Breast epithelium (tissue), 4 donors: ENCODE results near the gene PDHX. TPM values are rescaled to one million over a fixed set of nuclear protein-coding genes. Genes with fewer than 3 reads are reported as not detected.
A peak's percentile ranks its signal among the peaks of the same experiment; 100 is the strongest.

Experiments
- DNase-seq, 2 donors: peaks; one replicate each; pipeline ENCODE4 v3.0.0-alpha.2; 2019; ENCODE audit warnings: low spot score in 2 of 2
- H3K27ac ChIP-seq, 2 donors: fragments of 200-600 bp; sonication (generic) in 1 of 2; one replicate each; pipeline ENCODE4 v1.5.1; 2016 to 2019; ENCODE audit warnings: mild to moderate bottlenecking in 1 of 2
- H3K27me3 ChIP-seq, 2 donors: fragments of 200-600 bp; sonication (generic) in 1 of 2; one replicate each; pipeline versions ENCODE4 v1.5.1 to v1.6.0; 2017 to 2019; ENCODE audit warnings: control low read depth in 1 of 2, mild to moderate bottlenecking in 1 of 2
- H3K36me3 ChIP-seq: fragments of 200-600 bp; one replicate; pipeline ENCODE4 v1.5.1; 2019
- H3K4me1 ChIP-seq, 2 donors: fragments of 200-600 bp; sonication (generic); one replicate each; pipeline ENCODE4 v1.5.1; 2016 to 2019; ENCODE audit warnings: control low read depth in 1 of 2
- H3K4me3 ChIP-seq, 3 donors: fragments of 200-600 bp; sonication (generic); 1 replicate in 2 of 3; 2 replicates in 1 of 3; pipeline ENCODE4 v1.5.1; 2016 to 2019; ENCODE audit warnings: mild to moderate bottlenecking in 3 of 3, moderate library complexity in 2 of 3
- H3K9me3 ChIP-seq, 2 donors: fragments of 200-600 bp; sonication (generic) in 1 of 2; one replicate each; pipeline ENCODE4 v1.5.1; 2016 to 2019; ENCODE audit warnings: control low read depth in 1 of 2
- POLR2A ChIP-seq: fragments of 450-650 bp; IDR thresholded peaks from one replicate; pipeline ENCODE4 v1.6.1; 2016; ENCODE audit warnings: antibody characterized with exemption, mild to moderate bottlenecking, moderate library complexity
- POLR2AphosphoS5 ChIP-seq, 3 donors: sonication (generic); formaldehyde crosslinking; IDR thresholded peaks; one replicate each; pipeline ENCODE4 v1.6.1; 2017; ENCODE audit warnings: antibody characterized with exemption in 3 of 3
- intact Hi-C: fragments of 100-400 bp; cut with DNase I; formaldehyde crosslinking; loops from one replicate; pipeline ENCODE4 v1.15.1; 2023; ENCODE audit warnings: low total_unique reads
- total RNA-seq, 3 donors: library from RNA; depleted of rRNA; stranded (reverse); fragments of >200 nt; gene quantifications; one replicate each; pipeline ENCODE4 v1.1.0, GENCODE V29; 2016
- TF ChIP-seq, protein P1 (sequence below), 3 donors: fragments of 450-650 bp; IDR thresholded peaks; one replicate each; pipeline ENCODE4 v1.5.1; 2016 to 2017; ENCODE audit warnings: antibody characterized with exemption in 3 of 3, mild to moderate bottlenecking in 3 of 3, moderate library complexity in 3 of 3

Gene PDHX
- total RNA-seq, 3 donors from 2014 or later, result 32.1 to 42.7 (median 41.6) TPM

- Histone ChIP-seq H3K27ac (no peak overlapping the region), H3K36me3 (no peaks in the 10 kb centered on the region), H3K27me3 (no peaks in the 10 kb centered on the region), H3K4me1 (no peaks in the 10 kb centered on the region), H3K9me3 (no peaks in the 10 kb centered on the region), H3K4me3 (no peak overlapping the region)
- intact Hi-C loops, result no loop called here
- TF ChIP-seq POLR2AphosphoS5 (IDR thresholded peaks at IDR 0.05), result no peak
- TF ChIP-seq POLR2A, result no peak
- TF ChIP-seq, protein P1, sequence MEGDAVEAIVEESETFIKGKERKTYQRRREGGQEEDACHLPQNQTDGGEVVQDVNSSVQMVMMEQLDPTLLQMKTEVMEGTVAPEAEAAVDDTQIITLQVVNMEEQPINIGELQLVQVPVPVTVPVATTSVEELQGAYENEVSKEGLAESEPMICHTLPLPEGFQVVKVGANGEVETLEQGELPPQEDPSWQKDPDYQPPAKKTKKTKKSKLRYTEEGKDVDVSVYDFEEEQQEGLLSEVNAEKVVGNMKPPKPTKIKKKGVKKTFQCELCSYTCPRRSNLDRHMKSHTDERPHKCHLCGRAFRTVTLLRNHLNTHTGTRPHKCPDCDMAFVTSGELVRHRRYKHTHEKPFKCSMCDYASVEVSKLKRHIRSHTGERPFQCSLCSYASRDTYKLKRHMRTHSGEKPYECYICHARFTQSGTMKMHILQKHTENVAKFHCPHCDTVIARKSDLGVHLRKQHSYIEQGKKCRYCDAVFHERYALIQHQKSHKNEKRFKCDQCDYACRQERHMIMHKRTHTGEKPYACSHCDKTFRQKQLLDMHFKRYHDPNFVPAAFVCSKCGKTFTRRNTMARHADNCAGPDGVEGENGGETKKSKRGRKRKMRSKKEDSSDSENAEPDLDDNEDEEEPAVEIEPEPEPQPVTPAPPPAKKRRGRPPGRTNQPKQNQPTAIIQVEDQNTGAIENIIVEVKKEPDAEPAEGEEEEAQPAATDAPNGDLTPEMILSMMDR (IDR thresholded peaks at IDR 0.05), result no peak
- no peak for DNase-seq
These were observed 41.2 kb downstream of the PDHX start for GRCh38 chr11:34957606-34958005.

GRCh38 chr11:34959770-34960169 is 43.4 kb downstream of the PDHX start:
- H3K9me3 ChIP-seq, result no peaks in the 10 kb centered on the region
- H3K27me3 ChIP-seq, result no peaks in the 10 kb centered on the region
- H3K27ac ChIP-seq, result peak overlapping the region in 1 of 2 donors; percentile 2
- TF ChIP-seq, protein P1 (IDR thresholded peaks at IDR 0.05), result no peak
- TF ChIP-seq POLR2AphosphoS5 (IDR thresholded peaks at IDR 0.05) (no peak), POLR2A (no peak)
- H3K4me1 ChIP-seq, result no peaks in the 10 kb centered on the region
- intact Hi-C loops, result loop anchor here (10.0 kb wide), 1 partner anchor 495 kb away; no protein-coding TSS in a partner anchor
- DNase-seq, result no peak
- H3K4me3 ChIP-seq, result no peak overlapping the region
- H3K36me3 ChIP-seq, result no peaks in the 10 kb centered on the region

DNA sequence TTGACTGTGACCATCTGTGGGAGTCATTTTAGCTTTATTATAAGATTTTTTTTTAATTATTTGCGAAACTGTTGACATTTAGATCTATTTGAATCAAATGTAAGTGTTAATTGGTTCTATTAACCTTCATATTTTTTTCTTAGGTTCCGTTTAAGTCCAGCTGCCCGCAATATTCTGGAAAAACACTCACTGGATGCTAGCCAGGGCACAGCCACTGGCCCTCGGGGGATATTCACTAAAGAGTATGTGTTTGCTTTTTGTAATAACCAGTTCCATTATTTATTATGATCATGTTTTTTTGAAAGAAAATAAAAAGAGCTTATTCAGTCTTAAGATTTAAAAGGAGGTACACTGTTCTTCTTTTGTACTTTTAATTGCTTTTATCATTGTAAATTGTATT is 43.9 kb downstream of the PDHX start:
- no peaks in the 10 kb centered on the region for H3K27me3 ChIP-seq
- no peak overlapping the region for H3K4me3 ChIP-seq
- H3K9me3 ChIP-seq, result no peaks in the 10 kb centered on the region
- DNase-seq, result peak; percentile 58 to 63
- TF ChIP-seq POLR2A (no peak), POLR2AphosphoS5 (IDR thresholded peaks at IDR 0.05) (no peak)
- TF ChIP-seq, protein P1 (IDR thresholded peaks at IDR 0.05), result no peak
- H3K27ac ChIP-seq, result peak overlapping the region in 1 of 2 donors; percentile 2
- H3K36me3 ChIP-seq, result no peaks in the 10 kb centered on the region
- no peaks in the 10 kb centered on the region for H3K4me1 ChIP-seq
- intact Hi-C loops, result loop anchor here (10.0 kb wide), 1 partner anchor 495 kb away; no protein-coding TSS in a partner anchor

- Histone ChIP-seq H3K27ac (no peak overlapping the region), H3K27me3 (no peaks in the 10 kb centered on the region), H3K36me3 (no peaks in the 10 kb centered on the region), H3K4me3 (no peak overlapping the region), H3K4me1 (no peaks in the 10 kb centered on the region), H3K9me3 (no peaks in the 10 kb centered on the region)
- DNase-seq, result no peak
- TF ChIP-seq POLR2A (no peak), POLR2AphosphoS5 (IDR thresholded peaks at IDR 0.05) (no peak)
- TF ChIP-seq, protein P1 (IDR thresholded peaks at IDR 0.05), result no peak
- intact Hi-C loops, result loop anchor here (10.0 kb wide), 1 partner anchor 497 kb away; no protein-coding TSS in a partner anchor
These were observed 45.6 kb downstream of the PDHX start for GRCh38 chr11:34962034-34962433.

DNA sequence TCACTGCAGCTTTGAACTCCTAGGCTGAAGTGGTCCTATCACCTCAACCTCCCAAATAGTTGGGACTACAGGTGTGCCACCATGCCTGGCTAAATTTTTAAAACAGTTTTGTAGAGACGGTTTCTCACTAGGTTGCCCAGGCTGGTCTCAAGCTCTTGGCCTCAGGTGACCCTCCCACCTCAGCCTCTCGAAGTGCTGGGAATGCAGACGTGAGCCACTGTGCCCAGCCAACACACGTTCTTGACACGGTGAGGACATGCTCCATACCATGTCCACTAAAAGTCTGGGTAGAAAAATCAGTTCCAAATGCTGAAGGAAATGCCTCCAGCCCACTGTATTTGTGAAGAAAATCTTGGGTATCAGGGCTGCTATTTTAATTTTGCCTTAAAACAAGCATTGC is 46.9 kb downstream of the PDHX start:
- H3K27ac ChIP-seq, result no peak overlapping the region
- H3K27me3 ChIP-seq, result no peaks in the 10 kb centered on the region
- no peak overlapping the region for H3K4me3 ChIP-seq
- no peaks in the 10 kb centered on the region for H3K4me1 ChIP-seq
- no peak for DNase-seq
- TF ChIP-seq, protein P1 (IDR thresholded peaks at IDR 0.05), result no peak
- no peak for TF ChIP-seq POLR2A
- no peak for TF ChIP-seq POLR2AphosphoS5 (IDR thresholded peaks at IDR 0.05)
- H3K9me3 ChIP-seq, result no peaks in the 10 kb centered on the region
- no peaks in the 10 kb centered on the region for H3K36me3 ChIP-seq
- intact Hi-C loops, result loop anchor here (10.0 kb wide), 1 partner anchor 499 kb away; no protein-coding TSS in a partner anchor
